T-helper 17 cell (primary cell): ENCODE data around the gene TEX9. TPM values are rescaled to one million over a fixed set of nuclear protein-coding genes. Genes with fewer than 3 reads are reported as not detected.
"Not testable (repeated sequence)": the region's sequence is repeated elsewhere in the genome, so short reads cannot be mapped to it uniquely, and the experiment has no call there.

ENCODE experiments used
- ATAC-seq: fragments of 150-1000 bp; cut with Tn5 transposase; 2 replicates; pipeline ENCODE4 v1.10.0; 2021; ENCODE audit warnings: mild to moderate bottlenecking, moderate library complexity
- DNase-seq, 3 donors: peaks; one replicate each; pipeline versions ENCODE4 v3.0.0 to v3.0.0-alpha.2; 2020 to 2021
- H3K9me3 ChIP-seq: one replicate; pipeline ENCODE4 v1.7.0; 2013; ENCODE audit warnings: low read length, mild to moderate bottlenecking; ENCODE audit not compliant: control insufficient read depth, poor library complexity, severe bottlenecking
- H3K27ac Mint-ChIP-seq: one replicate; pipeline ENCODE4 v1.8.0; 2022; ENCODE audit warnings: mild to moderate bottlenecking, moderate library complexity, mixed read lengths
- H3K27me3 Mint-ChIP-seq: one replicate; pipeline ENCODE4 v1.8.0; 2022; ENCODE audit warnings: mixed read lengths
- H3K36me3 Mint-ChIP-seq: one replicate; pipeline ENCODE4 v1.8.0; 2022; ENCODE audit warnings: low read depth, mixed read lengths
- H3K4me1 Mint-ChIP-seq: one replicate; pipeline ENCODE4 v1.8.0; 2022; ENCODE audit warnings: mild to moderate bottlenecking, mixed read lengths
- H3K4me3 Mint-ChIP-seq: one replicate; pipeline ENCODE4 v1.8.0; 2022; ENCODE audit warnings: mild to moderate bottlenecking, moderate library complexity, mixed read lengths
- total RNA-seq, 4 donors: library from RNA in 2 of 4; stranded (reverse) in 2 of 4; gene quantifications; one replicate each; pipeline ENCODE4 v1.2.3 and lab custom pipeline; 2022 to 2026

TEX9 gene
- total RNA-seq, 2 donors from 2014 or later: 0.42 to 1.5 TPM

GRCh38 chr15:56374693-56375092, 9.5 kb downstream of the TEX9 start:
- not testable (repeated sequence) for H3K9me3 ChIP-seq, H3K4me3 Mint-ChIP-seq, H3K36me3 Mint-ChIP-seq, H3K27ac Mint-ChIP-seq, H3K4me1 Mint-ChIP-seq, ATAC-seq, DNase-seq
- peaks cover 29% of the 10 kb centered on the region for H3K27me3 Mint-ChIP-seq

- not testable (repeated sequence) for H3K36me3 Mint-ChIP-seq, H3K27me3 Mint-ChIP-seq, H3K4me3 Mint-ChIP-seq, DNase-seq, H3K4me1 Mint-ChIP-seq, H3K27ac Mint-ChIP-seq, ATAC-seq, H3K9me3 ChIP-seq
These were observed 12.6 kb downstream of the TEX9 start for GRCh38 chr15:56377822-56378221.

- no peak overlapping the region for H3K4me3 Mint-ChIP-seq
- H3K27me3 Mint-ChIP-seq: no peaks in the 10 kb centered on the region
- H3K4me1 Mint-ChIP-seq: no peaks in the 10 kb centered on the region
- H3K27ac Mint-ChIP-seq: no peak overlapping the region
- DNase-seq: no peak
- no peak for ATAC-seq
- H3K36me3 Mint-ChIP-seq: no peaks in the 10 kb centered on the region
- no peaks in the 10 kb centered on the region for H3K9me3 ChIP-seq
These were observed 17.8 kb downstream of the TEX9 start for GRCh38 chr15:56383010-56383409.

- H3K4me1 Mint-ChIP-seq: no peaks in the 10 kb centered on the region
- H3K9me3 ChIP-seq: no peaks in the 10 kb centered on the region
- DNase-seq: no peak
- no peaks in the 10 kb centered on the region for H3K27me3 Mint-ChIP-seq
- H3K36me3 Mint-ChIP-seq: no peaks in the 10 kb centered on the region
- H3K4me3 Mint-ChIP-seq: no peak overlapping the region
- ATAC-seq: no peak
- H3K27ac Mint-ChIP-seq: no peak overlapping the region
These were observed 20.7 kb downstream of the TEX9 start for GRCh38 chr15:56385908-56386307.

GRCh38 chr15:56390739-56391267, 25.6 kb downstream of the TEX9 start:
- H3K4me1 Mint-ChIP-seq: no peaks in the 10 kb centered on the region
- no peak for ATAC-seq
- no peaks in the 10 kb centered on the region for H3K27me3 Mint-ChIP-seq
- DNase-seq: no peak
- H3K27ac Mint-ChIP-seq: no peak overlapping the region
- H3K36me3 Mint-ChIP-seq: no peaks in the 10 kb centered on the region
- H3K9me3 ChIP-seq: no peaks in the 10 kb centered on the region
- H3K4me3 Mint-ChIP-seq: no peak overlapping the region

GRCh38 chr15:56393277-56393676, 28.1 kb downstream of the TEX9 start:
- H3K4me1 Mint-ChIP-seq: no peaks in the 10 kb centered on the region
- no peaks in the 10 kb centered on the region for H3K27me3 Mint-ChIP-seq
- H3K9me3 ChIP-seq: no peaks in the 10 kb centered on the region
- no peak overlapping the region for H3K27ac Mint-ChIP-seq
- DNase-seq (no peak), ATAC-seq (no peak)
- no peak overlapping the region for H3K4me3 Mint-ChIP-seq
- no peaks in the 10 kb centered on the region for H3K36me3 Mint-ChIP-seq

GRCh38 chr15:56394909-56395308, 29.7 kb downstream of the TEX9 start:
- DNase-seq: no peak
- Mint-ChIP-seq H3K4me3 (no peak overlapping the region), H3K4me1 (no peaks in the 10 kb centered on the region)

GRCh38 chr15:56397325-56397724, 32.1 kb downstream of the TEX9 start:
- not testable (repeated sequence) for H3K36me3 Mint-ChIP-seq, H3K9me3 ChIP-seq, H3K4me1 Mint-ChIP-seq, H3K27me3 Mint-ChIP-seq, DNase-seq, H3K4me3 Mint-ChIP-seq, ATAC-seq, H3K27ac Mint-ChIP-seq

More at GRCh38 chr15:56394909-56395308, 29.7 kb downstream of the TEX9 start:
- Mint-ChIP-seq H3K27me3 (no peaks in the 10 kb centered on the region), H3K27ac (no peak overlapping the region), H3K36me3 (no peaks in the 10 kb centered on the region)
- H3K9me3 ChIP-seq: no peaks in the 10 kb centered on the region
- ATAC-seq: no peak

GRCh38 chr15:56399209-56399608, 34.0 kb downstream of the TEX9 start:
- not testable (repeated sequence) for H3K27me3 Mint-ChIP-seq, H3K27ac Mint-ChIP-seq, H3K4me1 Mint-ChIP-seq, ATAC-seq, H3K36me3 Mint-ChIP-seq, DNase-seq, H3K9me3 ChIP-seq, H3K4me3 Mint-ChIP-seq

GRCh38 chr15:56410721-56411120, 45.5 kb downstream of the TEX9 start:
- H3K36me3 Mint-ChIP-seq: no peaks in the 10 kb centered on the region
- no peaks in the 10 kb centered on the region for H3K4me1 Mint-ChIP-seq
- H3K9me3 ChIP-seq: no peaks in the 10 kb centered on the region
- H3K4me3 Mint-ChIP-seq: no peak overlapping the region
- H3K27me3 Mint-ChIP-seq: no peaks in the 10 kb centered on the region
- no peak for DNase-seq
- H3K27ac Mint-ChIP-seq: no peak overlapping the region
- ATAC-seq: no peak

GRCh38 chr15:56411122-56411749, 46.0 kb downstream of the TEX9 start:
- ATAC-seq: no peak
- no peak overlapping the region for H3K27ac Mint-ChIP-seq
- no peaks in the 10 kb centered on the region for H3K27me3 Mint-ChIP-seq
- DNase-seq: no peak
- no peaks in the 10 kb centered on the region for H3K4me1 Mint-ChIP-seq
- no peaks in the 10 kb centered on the region for H3K9me3 ChIP-seq
- no peak overlapping the region for H3K4me3 Mint-ChIP-seq
- H3K36me3 Mint-ChIP-seq: no peaks in the 10 kb centered on the region

- not testable (repeated sequence) for H3K27ac Mint-ChIP-seq, ATAC-seq
These were observed 48.0 kb downstream of the TEX9 start for GRCh38 chr15:56413114-56413733.

GRCh38 chr15:56425276-56425675, 60.0 kb downstream of the TEX9 start:
- no peaks in the 10 kb centered on the region for H3K4me1 Mint-ChIP-seq
- DNase-seq (no peak), ATAC-seq (no peak)
- no peak overlapping the region for H3K4me3 Mint-ChIP-seq
- no peaks in the 10 kb centered on the region for H3K9me3 ChIP-seq
- no peak overlapping the region for H3K27ac Mint-ChIP-seq
- no peaks in the 10 kb centered on the region for H3K27me3 Mint-ChIP-seq
- no peaks in the 10 kb centered on the region for H3K36me3 Mint-ChIP-seq

More at GRCh38 chr15:56413114-56413733, 48.0 kb downstream of the TEX9 start:
- not testable (repeated sequence) for H3K4me3 Mint-ChIP-seq, H3K4me1 Mint-ChIP-seq, H3K9me3 ChIP-seq, H3K27me3 Mint-ChIP-seq, H3K36me3 Mint-ChIP-seq, DNase-seq

- Mint-ChIP-seq H3K36me3 (no peaks in the 10 kb centered on the region), H3K27ac (no peak overlapping the region)
- ATAC-seq: no peak
These were observed 60.8 kb downstream of the TEX9 start for GRCh38 chr15:56425976-56426375.

More at GRCh38 chr15:56425976-56426375, 60.8 kb downstream of the TEX9 start:
- no peak overlapping the region for H3K4me3 Mint-ChIP-seq
- DNase-seq: no peak
- H3K9me3 ChIP-seq: no peaks in the 10 kb centered on the region
- H3K27me3 Mint-ChIP-seq: no peaks in the 10 kb centered on the region
- H3K4me1 Mint-ChIP-seq: no peaks in the 10 kb centered on the region
